OCI-LY1 (cell line): ENCODE results near the gene KRCC1.
A peak's percentile ranks its signal among the peaks of the same experiment; 100 is the strongest.
"Not testable (repeated sequence)": the region's sequence is repeated elsewhere in the genome, so short reads cannot be mapped to it uniquely, and the experiment has no call there.

Experiments
- H2AFZ ChIP-seq: fragments of 200-600 bp; sonication (generic), shearing (Covaris generic); 2 replicates; pipeline ENCODE4 v1.6.0; 2014; ENCODE audit warnings: antibody characterized with exemption, mild to moderate bottlenecking, low read length
- H3F3A ChIP-seq: fragments of 200-600 bp; sonication (generic), shearing (Covaris generic); 2 replicates; pipeline ENCODE4 v1.6.0; 2014; ENCODE audit warnings: mild to moderate bottlenecking, antibody characterized with exemption, low read length, moderate library complexity; ENCODE audit not compliant: insufficient read depth
- H3K27ac ChIP-seq: fragments of 200-600 bp; sonication (generic); 2 replicates; pipeline ENCODE4 v1.5.1; 2014; ENCODE audit warnings: low read length, mixed run types, mild to moderate bottlenecking, low read depth; ENCODE audit not compliant: poor library complexity, severe bottlenecking
- H3K27me3 ChIP-seq: fragments of 200-600 bp; sonication (generic); 2 replicates; pipeline ENCODE4 v1.6.0; 2014; ENCODE audit warnings: antibody characterized with exemption, mild to moderate bottlenecking, low read length, moderate library complexity; ENCODE audit not compliant: insufficient read depth
- H3K36me3 ChIP-seq: fragments of 200-600 bp; sonication (generic); 2 replicates; pipeline ENCODE4 v1.6.1; 2014; ENCODE audit warnings: mild to moderate bottlenecking, antibody characterized with exemption, low read length, moderate library complexity, mixed read lengths; ENCODE audit not compliant: insufficient read depth
- H3K4me1 ChIP-seq: fragments of 200-600 bp; sonication (generic); 2 replicates; pipeline ENCODE4 v1.5.1; 2014; ENCODE audit warnings: mild to moderate bottlenecking, low read length, moderate library complexity; ENCODE audit not compliant: insufficient read depth, severe bottlenecking
- H3K4me2 ChIP-seq: fragments of 200-600 bp; sonication (generic), shearing (Covaris generic); 2 replicates; pipeline ENCODE4 v1.6.1; 2014; ENCODE audit warnings: low read length
- H3K4me3 ChIP-seq: fragments of 200-600 bp; sonication (generic); 2 replicates; pipeline ENCODE4 v1.5.1; 2014; ENCODE audit warnings: low read length, low read depth, mild to moderate bottlenecking, mixed read lengths; ENCODE audit not compliant: poor library complexity, severe bottlenecking
- H3K79me2 ChIP-seq: fragments of 200-600 bp; shearing (Covaris generic); 2 replicates; pipeline ENCODE4 v1.6.1; 2016; ENCODE audit warnings: mixed run types, low read length, mixed read lengths; ENCODE audit not compliant: insufficient read depth
- H3K9ac ChIP-seq: fragments of 200-600 bp; sonication (generic), shearing (Covaris generic); 2 replicates; pipeline ENCODE4 v1.6.1; 2014; ENCODE audit warnings: mild to moderate bottlenecking, low read length, mixed read lengths
- H3K9me2 ChIP-seq: fragments of 200-600 bp; sonication (generic), shearing (Covaris generic); 2 replicates; pipeline ENCODE4 v1.6.1; 2014; ENCODE audit warnings: low read depth, mild to moderate bottlenecking, low read length, mixed read lengths
- H3K9me3 ChIP-seq: fragments of 200-600 bp; shearing (Covaris generic); 2 replicates; pipeline ENCODE4 v1.6.1; 2014; ENCODE audit warnings: low read length, mixed read lengths
- H4K20me1 ChIP-seq: fragments of 200-600 bp; sonication (generic), shearing (Covaris generic); 2 replicates; pipeline ENCODE4 v1.6.0; 2016; ENCODE audit warnings: mild to moderate bottlenecking, low read length; ENCODE audit not compliant: insufficient read depth
- EZH2 ChIP-seq: fragments of 200-600 bp; sonication (generic), shearing (Covaris generic); IDR thresholded peaks from 2 replicates; pipeline ENCODE4 v1.8.0; 2017; ENCODE audit warnings: borderline replicate concordance, mixed run types, mild to moderate bottlenecking, antibody characterized with exemption, low read length, moderate library complexity, mixed read lengths
- TF ChIP-seq, protein P1 (sequence below): fragments of 200-600 bp; sonication (generic), shearing (Covaris generic); IDR thresholded peaks from 2 replicates; pipeline ENCODE4 v1.5.1; 2017; ENCODE audit warnings: mild to moderate bottlenecking, antibody characterized with exemption, low read length, moderate library complexity, mixed read lengths

Gene KRCC1

DNA sequence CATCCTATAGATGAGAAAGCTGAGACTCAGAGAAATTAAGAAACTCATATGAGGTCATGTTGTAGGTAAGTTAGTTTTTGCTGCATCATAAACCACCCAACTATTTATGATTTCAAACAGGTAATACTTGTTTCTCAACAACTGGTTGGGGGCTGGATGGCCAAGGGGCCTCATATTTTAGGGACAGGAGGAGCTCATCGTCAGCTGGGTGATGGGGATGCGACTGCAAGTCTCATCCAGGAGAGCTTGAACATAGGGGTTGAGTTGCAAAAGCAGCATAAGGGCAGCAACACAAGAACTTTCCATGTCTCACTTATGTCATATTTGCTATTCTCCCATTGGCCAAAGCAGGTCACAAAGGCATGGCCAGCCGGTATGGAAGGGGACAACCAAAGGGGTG, 35.6 kb downstream of the KRCC1 start:
- no peaks in the 10 kb centered on the region for H3F3A ChIP-seq
- H3K27ac ChIP-seq, result no peak overlapping the region
- no peak for TF ChIP-seq EZH2
- TF ChIP-seq, protein P1, sequence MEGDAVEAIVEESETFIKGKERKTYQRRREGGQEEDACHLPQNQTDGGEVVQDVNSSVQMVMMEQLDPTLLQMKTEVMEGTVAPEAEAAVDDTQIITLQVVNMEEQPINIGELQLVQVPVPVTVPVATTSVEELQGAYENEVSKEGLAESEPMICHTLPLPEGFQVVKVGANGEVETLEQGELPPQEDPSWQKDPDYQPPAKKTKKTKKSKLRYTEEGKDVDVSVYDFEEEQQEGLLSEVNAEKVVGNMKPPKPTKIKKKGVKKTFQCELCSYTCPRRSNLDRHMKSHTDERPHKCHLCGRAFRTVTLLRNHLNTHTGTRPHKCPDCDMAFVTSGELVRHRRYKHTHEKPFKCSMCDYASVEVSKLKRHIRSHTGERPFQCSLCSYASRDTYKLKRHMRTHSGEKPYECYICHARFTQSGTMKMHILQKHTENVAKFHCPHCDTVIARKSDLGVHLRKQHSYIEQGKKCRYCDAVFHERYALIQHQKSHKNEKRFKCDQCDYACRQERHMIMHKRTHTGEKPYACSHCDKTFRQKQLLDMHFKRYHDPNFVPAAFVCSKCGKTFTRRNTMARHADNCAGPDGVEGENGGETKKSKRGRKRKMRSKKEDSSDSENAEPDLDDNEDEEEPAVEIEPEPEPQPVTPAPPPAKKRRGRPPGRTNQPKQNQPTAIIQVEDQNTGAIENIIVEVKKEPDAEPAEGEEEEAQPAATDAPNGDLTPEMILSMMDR, result no peak
- H3K9me3 ChIP-seq, result peaks cover 9% of the 10 kb centered on the region; the same call in 1 of the 2 replicates
- no peak overlapping the region for H3K9ac ChIP-seq
- no peaks in the 10 kb centered on the region for H3K27me3 ChIP-seq
- no peak overlapping the region for H3K4me2 ChIP-seq
- no peak overlapping the region for H2AFZ ChIP-seq
- no peaks in the 10 kb centered on the region for H3K79me2 ChIP-seq
- no peaks in the 10 kb centered on the region for H3K9me2 ChIP-seq
- no peaks in the 10 kb centered on the region for H4K20me1 ChIP-seq
- H3K36me3 ChIP-seq, result no peaks in the 10 kb centered on the region; the same call in 1 of the 2 replicates
- peaks cover 20% of the 10 kb centered on the region for H3K4me1 ChIP-seq
- no peak overlapping the region for H3K4me3 ChIP-seq

DNA sequence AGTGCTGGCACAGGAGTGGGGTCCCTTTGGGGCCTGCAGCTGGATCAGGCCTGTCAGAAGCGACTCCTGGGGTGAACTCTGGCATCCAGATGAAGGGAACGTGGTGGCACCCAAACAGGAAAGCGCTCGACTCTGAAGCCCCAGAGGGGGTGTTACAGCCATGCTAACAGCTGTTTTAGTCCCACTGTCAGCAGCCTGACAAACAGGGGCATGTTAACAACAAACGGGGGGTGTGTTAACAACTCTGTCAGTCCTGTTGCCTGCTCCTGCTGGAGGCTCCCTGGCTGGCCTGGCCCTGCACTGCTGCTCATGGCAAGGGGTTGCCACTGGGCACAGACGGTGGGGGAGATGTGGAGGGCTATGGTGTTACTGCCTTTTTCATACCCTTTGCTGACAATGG, 36.7 kb downstream of the KRCC1 start:
- TF ChIP-seq, protein P1, result no peak
- no peak for TF ChIP-seq EZH2
- no peaks in the 10 kb centered on the region for H3K79me2 ChIP-seq
- H3K4me2 ChIP-seq, result no peak overlapping the region
- H3K9me3 ChIP-seq, result peaks cover 9% of the 10 kb centered on the region; the same call in 1 of the 2 replicates
- H3K9ac ChIP-seq, result no peak overlapping the region
- H3K36me3 ChIP-seq, result no peaks in the 10 kb centered on the region; the same call in 1 of the 2 replicates
- H3K9me2 ChIP-seq, result no peaks in the 10 kb centered on the region
- no peaks in the 10 kb centered on the region for H3F3A ChIP-seq
- H3K27ac ChIP-seq, result no peak overlapping the region
- H3K4me1 ChIP-seq, result peaks cover 20% of the 10 kb centered on the region
- H3K27me3 ChIP-seq, result no peaks in the 10 kb centered on the region
- H4K20me1 ChIP-seq, result no peaks in the 10 kb centered on the region
- no peak overlapping the region for H3K4me3 ChIP-seq
- no peak overlapping the region for H2AFZ ChIP-seq

DNA sequence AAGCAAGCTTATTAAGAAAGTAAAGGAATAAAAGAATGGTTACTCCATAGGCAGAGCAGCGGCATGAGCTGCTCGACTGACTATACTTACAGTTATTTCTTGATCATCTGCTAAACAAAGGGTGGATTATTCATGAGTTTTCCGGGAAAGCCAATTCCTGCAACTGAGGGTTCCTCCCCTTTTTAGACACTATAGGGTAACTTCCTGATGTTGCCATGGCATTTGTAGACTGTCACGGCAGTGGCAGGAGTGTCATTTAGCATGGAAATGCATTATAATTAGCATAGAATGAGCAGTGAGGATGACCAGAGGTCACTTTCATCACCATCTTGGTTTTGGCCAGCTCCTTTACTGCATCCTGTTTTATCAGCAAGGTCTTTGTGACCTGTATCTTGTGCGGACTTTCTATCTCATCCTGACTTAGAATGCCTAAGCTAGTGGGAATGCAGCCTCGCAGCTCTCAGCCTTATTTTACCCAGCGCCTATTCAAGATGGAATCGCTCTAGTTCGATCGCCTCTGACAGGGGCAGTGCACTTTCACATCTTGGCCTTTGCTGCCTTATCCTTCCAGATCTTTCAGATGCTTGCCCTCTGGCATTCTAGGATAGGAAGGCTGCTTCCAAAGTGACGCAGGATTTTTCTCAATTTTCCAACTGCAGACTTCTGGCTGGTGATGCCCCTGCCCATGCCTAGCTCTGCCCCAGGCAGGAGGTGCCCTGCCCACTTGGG, 37.3 kb downstream of the KRCC1 start:
- H3K27me3 ChIP-seq, H3K27ac ChIP-seq, H3K36me3 ChIP-seq, H4K20me1 ChIP-seq, H3K9me3 ChIP-seq, H3K9me2 ChIP-seq, H3K9ac ChIP-seq, H3K79me2 ChIP-seq, H3F3A ChIP-seq, H2AFZ ChIP-seq: not testable (repeated sequence)
- Histone ChIP-seq H3K4me1 (peaks cover 20% of the 10 kb centered on the region), H3K4me3 (peak overlapping the region; percentile 74), H3K4me2 (peak overlapping the region; percentile 81)

GRCh38 chr2:88017780-88018038, 37.9 kb downstream of the KRCC1 start:
- H3K36me3 ChIP-seq, H3K9me2 ChIP-seq, H3K9me3 ChIP-seq, H3F3A ChIP-seq, H2AFZ ChIP-seq, H4K20me1 ChIP-seq, H3K79me2 ChIP-seq, H3K27me3 ChIP-seq: not testable (repeated sequence)
- H3K27ac ChIP-seq, result peak overlapping the region; percentile 75
- H3K4me2 ChIP-seq, result peak overlapping the region; percentile 81
- peak overlapping the region; percentile 71 for H3K9ac ChIP-seq
- H3K4me1 ChIP-seq, result peaks cover 20% of the 10 kb centered on the region
- peak overlapping the region; percentile 74 for H3K4me3 ChIP-seq
